ENCODE measurements around the gene CCDC12.

DNA sequence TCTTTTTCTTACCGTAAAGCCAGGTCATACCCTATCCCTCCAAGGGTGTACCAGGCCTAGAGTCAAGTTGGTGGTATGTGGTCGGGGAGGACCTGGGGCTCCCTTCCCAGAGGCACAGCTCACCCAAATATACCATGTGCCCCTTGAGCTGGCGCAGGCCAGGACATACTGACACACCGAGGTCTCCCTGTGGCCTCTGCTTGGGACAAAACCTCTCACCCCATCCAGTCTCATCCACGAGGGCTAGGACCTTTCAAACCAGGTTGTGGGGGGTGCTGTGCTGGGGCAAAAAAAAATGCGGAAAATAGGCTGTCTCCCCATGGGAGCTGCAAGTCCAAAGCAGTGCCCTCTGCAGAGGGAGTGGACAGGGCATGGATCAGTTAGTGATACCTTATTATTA lies 76.2 kb downstream of the CCDC12 start:
- TF ChIP-seq, protein P1, sequence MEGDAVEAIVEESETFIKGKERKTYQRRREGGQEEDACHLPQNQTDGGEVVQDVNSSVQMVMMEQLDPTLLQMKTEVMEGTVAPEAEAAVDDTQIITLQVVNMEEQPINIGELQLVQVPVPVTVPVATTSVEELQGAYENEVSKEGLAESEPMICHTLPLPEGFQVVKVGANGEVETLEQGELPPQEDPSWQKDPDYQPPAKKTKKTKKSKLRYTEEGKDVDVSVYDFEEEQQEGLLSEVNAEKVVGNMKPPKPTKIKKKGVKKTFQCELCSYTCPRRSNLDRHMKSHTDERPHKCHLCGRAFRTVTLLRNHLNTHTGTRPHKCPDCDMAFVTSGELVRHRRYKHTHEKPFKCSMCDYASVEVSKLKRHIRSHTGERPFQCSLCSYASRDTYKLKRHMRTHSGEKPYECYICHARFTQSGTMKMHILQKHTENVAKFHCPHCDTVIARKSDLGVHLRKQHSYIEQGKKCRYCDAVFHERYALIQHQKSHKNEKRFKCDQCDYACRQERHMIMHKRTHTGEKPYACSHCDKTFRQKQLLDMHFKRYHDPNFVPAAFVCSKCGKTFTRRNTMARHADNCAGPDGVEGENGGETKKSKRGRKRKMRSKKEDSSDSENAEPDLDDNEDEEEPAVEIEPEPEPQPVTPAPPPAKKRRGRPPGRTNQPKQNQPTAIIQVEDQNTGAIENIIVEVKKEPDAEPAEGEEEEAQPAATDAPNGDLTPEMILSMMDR (conservative IDR thresholded peaks at IDR 0.05 in 1 of 2, IDR thresholded peaks at IDR 0.05 in 1 of 2; ENCODE audit: extremely low read depth in 1 of 2, insufficient read depth in 1 of 2, low read depth in 1 of 2, low read length in 2 of 2), result no peak
- no peak for TF ChIP-seq EZH2 (IDR thresholded peaks at IDR 0.05; ENCODE audit: borderline replicate concordance, low read length)

Data from mammary epithelial cell (primary cell).